Measurements from ENCODE around the gene VIL1.

DNA sequence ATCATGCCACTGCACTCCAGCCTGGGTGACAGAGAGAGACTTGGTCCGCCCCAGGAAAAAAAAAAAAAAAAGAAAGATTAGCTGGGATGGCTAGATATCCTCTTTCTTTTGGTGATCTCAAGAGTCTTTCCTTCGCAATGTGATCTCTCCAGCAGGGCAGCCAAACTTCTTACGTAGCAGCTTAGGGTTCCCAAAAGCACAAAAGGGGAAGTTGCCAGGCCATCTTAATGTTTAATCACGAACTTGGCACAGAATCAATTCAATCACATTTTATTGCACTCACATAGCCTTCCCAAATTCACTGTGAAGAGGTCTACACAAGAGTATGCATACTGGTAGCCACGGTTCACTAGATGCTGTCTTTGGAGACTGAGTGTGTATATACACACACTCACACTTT is 53.1 kb downstream of the VIL1 start:
- TF ChIP-seq ZNF292 (tag by site-specific recombination; IDR thresholded peaks at IDR 0.05; ENCODE audit: borderline replicate concordance, low read depth) (no peak), ZEB2 (tag by site-specific recombination; IDR thresholded peaks at IDR 0.05) (no peak), ZNF121 (tag by site-specific recombination; IDR thresholded peaks at IDR 0.05) (no peak), ZBTB17 (tag by site-specific recombination; IDR thresholded peaks at IDR 0.05) (no peak), ZSCAN4 (tag by site-specific recombination; IDR thresholded peaks at IDR 0.05) (no peak), ZNF660 (tag by site-specific recombination; IDR thresholded peaks at IDR 0.05) (no peak), REST (tag by site-specific recombination; IDR thresholded peaks at IDR 0.05) (no peak), HOXD13 (CRISPR knock-in tag; IDR thresholded peaks at IDR 0.05; ENCODE audit: borderline replicate concordance) (no peak), ZNF274 (IDR thresholded peaks at IDR 0.05; ENCODE audit: low read length) (no peak), ZNF274 (tag by site-specific recombination; IDR thresholded peaks at IDR 0.05; ENCODE audit: borderline replicate concordance) (no peak)
- TF ChIP-seq, protein P1, sequence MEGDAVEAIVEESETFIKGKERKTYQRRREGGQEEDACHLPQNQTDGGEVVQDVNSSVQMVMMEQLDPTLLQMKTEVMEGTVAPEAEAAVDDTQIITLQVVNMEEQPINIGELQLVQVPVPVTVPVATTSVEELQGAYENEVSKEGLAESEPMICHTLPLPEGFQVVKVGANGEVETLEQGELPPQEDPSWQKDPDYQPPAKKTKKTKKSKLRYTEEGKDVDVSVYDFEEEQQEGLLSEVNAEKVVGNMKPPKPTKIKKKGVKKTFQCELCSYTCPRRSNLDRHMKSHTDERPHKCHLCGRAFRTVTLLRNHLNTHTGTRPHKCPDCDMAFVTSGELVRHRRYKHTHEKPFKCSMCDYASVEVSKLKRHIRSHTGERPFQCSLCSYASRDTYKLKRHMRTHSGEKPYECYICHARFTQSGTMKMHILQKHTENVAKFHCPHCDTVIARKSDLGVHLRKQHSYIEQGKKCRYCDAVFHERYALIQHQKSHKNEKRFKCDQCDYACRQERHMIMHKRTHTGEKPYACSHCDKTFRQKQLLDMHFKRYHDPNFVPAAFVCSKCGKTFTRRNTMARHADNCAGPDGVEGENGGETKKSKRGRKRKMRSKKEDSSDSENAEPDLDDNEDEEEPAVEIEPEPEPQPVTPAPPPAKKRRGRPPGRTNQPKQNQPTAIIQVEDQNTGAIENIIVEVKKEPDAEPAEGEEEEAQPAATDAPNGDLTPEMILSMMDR (tag by site-specific recombination; IDR thresholded peaks at IDR 0.05) = no peak
- TF ChIP-seq, protein P2, sequence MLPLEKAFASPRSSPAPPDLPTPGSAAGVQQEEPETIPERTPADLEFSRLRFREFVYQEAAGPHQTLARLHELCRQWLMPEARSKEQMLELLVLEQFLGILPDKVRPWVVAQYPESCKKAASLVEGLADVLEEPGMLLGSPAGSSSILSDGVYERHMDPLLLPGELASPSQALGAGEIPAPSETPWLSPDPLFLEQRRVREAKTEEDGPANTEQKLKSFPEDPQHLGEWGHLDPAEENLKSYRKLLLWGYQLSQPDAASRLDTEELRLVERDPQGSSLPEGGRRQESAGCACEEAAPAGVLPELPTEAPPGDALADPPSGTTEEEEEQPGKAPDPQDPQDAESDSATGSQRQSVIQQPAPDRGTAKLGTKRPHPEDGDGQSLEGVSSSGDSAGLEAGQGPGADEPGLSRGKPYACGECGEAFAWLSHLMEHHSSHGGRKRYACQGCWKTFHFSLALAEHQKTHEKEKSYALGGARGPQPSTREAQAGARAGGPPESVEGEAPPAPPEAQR (tag by site-specific recombination; IDR thresholded peaks at IDR 0.05) = no peak
- TF ChIP-seq, protein P3, sequence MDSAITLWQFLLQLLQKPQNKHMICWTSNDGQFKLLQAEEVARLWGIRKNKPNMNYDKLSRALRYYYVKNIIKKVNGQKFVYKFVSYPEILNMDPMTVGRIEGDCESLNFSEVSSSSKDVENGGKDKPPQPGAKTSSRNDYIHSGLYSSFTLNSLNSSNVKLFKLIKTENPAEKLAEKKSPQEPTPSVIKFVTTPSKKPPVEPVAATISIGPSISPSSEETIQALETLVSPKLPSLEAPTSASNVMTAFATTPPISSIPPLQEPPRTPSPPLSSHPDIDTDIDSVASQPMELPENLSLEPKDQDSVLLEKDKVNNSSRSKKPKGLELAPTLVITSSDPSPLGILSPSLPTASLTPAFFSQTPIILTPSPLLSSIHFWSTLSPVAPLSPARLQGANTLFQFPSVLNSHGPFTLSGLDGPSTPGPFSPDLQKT (IDR thresholded peaks at IDR 0.05; ENCODE audit: borderline replicate concordance, low read depth, low read length) = no peak
